ENCODE results near the gene KCNF1.

Gene KCNF1, protein sequence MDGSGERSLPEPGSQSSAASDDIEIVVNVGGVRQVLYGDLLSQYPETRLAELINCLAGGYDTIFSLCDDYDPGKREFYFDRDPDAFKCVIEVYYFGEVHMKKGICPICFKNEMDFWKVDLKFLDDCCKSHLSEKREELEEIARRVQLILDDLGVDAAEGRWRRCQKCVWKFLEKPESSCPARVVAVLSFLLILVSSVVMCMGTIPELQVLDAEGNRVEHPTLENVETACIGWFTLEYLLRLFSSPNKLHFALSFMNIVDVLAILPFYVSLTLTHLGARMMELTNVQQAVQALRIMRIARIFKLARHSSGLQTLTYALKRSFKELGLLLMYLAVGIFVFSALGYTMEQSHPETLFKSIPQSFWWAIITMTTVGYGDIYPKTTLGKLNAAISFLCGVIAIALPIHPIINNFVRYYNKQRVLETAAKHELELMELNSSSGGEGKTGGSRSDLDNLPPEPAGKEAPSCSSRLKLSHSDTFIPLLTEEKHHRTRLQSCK

DNA sequence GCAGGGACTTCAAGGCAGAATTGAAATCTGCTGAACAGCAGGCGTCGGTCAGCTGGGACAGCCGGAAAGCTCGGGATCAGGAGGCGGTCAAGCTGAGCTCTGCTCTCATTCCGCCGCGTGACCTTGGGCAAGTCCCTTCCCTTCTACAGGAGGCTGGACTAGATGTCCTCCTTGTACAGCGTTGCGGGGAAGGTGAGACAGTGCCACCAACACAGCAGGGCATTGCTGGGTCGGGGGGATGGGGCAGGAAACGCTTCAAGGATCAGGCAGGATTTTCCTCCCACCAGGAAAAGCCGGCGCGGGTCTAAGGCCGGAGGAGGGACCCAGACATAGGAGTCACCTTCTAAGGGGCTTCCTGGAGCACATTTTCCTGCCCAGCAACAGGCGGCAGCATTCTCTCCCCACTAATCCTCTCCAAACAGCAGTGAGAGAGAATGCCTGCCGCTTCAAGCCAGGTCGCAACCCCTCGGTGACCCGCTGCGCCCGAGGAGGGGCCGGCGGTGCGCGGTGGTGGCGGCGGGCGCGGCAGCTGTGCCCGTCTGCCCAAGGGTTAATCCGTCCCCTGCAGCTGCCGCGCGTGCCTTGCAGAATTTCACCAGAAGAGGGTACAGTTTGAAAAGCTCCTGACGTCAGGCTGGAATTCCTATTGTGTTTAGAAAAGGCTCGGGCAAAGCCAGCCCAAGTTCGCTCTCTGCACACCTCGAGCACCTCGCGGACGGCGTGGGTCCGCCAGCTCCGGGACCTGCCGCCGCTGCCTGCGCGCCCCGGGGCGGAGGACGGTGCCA is at the start of gene KCNF1:
TSS of gene KCNF1 (plus strand) at position 644 of the 785 bp plus-strand sequence. CDS start 493 bp downstream, outside the sequence.
- DNase-seq: peak; percentile 83 to 94 (median 90)

DNA sequence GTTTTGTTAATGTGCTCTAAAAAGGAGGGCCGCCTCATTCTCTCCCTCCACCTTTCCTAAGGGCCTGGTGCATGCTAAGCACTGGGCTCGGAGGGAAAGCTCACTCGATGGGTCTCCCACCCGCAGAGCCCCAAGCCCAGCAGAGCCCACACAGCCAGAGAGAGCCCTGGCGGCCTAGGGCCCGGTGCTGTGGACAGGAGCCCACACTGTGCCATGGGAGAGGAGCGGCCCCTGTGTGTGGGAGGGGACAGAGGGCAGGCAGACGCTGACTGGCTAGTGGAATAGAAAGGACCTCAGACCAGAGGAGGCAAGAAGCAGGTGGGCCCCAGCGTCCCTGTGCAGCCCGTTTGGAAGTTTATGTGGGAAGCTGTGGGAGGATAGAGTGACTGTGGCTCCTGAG is 49.4 kb upstream of the KCNF1 start:
- no peak for DNase-seq

DNA sequence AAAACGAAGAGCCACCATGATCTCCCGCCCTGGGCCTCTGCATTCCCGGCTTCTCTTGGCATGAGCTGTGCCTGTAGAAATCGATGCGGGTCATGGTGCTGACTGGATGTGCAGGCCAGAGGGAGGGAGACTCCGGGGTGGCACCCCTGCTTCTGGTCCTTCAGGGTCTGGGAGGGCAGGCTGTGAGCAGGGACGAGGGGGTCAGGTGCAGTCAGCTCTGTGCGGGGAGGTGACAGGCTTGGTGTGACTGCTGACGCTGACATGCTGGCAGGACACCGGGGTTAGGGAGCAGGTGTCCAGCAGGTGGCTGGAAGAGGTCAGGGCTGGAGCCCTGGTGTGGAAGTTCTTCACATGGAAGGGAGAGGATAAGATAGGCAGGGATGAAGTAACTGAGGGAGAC is 48.7 kb upstream of the KCNF1 start:
- no peak for DNase-seq

DNA sequence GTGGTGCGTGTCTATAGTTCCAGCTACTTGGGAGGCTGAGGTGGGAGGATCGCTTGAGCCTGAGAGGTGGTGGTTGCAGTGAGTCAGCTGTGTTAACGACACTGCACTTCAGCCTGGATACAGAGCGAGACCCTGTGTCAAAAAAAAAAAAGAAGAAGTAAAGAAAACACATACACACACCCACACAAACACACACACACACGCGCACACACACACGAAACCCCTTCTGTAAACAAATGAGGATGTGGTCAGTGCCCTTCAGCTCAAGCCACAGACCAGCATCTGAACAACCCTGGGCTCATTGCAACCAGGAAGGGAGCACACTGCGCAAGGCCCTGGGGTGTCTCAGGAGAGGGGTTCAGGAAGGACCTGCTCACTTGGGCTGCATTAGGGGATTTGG is 47.9 kb upstream of the KCNF1 start:
- DNase-seq: no peak

DNA sequence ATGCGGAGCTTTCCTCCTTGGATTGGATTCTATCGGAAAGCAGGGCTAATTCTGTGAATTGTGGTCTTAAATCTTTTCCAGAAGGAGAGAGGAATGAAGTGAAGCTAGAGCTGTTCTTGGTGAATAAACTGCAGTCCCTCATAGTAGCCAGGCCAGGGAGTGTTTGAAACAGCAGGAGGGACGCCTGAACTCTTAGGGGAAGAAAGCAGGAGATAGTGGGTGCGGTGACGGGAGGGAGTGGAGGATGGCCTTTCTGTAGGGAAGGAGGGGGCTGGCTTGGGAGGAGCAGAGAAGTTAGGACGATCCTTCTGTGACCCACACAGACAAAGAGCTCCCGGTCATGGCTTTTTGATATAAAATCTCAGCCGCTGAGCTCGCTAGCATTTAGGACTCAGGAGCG is 47.5 kb upstream of the KCNF1 start:
- peak in 1 of 3 experiments; percentile 38 for DNase-seq

DNA sequence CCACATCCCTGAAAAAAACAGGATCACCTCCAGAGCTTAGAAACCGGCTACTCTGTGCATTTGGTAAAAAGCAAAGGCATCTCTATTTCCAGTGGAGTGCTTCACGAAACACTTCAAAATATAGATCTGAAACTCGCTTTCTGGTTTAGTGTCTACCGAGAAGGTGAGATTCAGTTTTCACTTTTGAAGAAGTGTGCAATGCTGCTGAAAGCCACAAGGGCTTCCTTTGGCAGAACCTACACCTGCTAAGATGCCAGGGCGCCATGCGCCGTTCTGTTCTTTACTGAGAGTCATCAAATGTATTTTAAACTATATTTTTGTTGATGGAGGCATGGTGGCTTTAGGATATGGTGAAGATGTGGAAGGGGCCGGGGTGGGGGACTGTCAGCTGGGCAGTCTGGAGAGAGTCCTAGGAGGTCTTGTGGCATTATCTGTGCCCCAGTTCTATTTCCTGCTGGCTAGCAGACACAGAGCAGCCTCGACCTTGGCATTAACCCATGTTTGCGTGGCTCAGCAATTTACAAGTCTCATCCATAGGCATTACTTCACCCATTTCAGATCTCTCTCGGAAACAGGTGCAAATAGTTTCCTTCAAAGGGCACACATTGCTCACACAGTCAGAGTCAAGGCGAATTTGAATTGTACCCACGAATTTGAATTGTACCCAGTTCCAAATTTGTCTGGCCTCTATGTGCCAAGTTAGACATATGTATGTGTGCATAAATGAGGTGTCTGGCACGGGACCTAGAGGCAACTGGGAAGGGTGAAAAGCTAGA is 46.7 kb upstream of the KCNF1 start:
- peak in 1 of 3 experiments; percentile 70 for DNase-seq

DNA sequence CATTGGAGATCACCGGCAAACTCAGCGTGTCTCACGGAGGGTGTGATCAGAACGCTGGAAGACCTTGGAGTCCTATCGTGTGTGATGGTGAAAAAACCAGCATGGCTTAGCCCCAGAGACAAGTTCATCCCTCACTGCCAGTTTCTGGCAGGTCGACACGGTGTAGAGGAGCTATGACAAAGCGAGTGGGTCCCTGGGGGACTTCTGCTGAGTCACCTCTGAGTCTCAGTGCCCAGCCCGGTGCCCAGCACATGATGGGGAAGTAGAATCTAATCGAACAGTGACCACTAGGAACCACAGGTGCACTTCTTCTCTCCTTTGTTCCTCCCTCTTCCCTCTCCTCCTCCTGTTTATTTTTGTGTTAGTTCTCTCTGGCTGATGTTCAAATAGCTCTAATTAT is 45.9 kb upstream of the KCNF1 start:
- DNase-seq: no peak

DNA sequence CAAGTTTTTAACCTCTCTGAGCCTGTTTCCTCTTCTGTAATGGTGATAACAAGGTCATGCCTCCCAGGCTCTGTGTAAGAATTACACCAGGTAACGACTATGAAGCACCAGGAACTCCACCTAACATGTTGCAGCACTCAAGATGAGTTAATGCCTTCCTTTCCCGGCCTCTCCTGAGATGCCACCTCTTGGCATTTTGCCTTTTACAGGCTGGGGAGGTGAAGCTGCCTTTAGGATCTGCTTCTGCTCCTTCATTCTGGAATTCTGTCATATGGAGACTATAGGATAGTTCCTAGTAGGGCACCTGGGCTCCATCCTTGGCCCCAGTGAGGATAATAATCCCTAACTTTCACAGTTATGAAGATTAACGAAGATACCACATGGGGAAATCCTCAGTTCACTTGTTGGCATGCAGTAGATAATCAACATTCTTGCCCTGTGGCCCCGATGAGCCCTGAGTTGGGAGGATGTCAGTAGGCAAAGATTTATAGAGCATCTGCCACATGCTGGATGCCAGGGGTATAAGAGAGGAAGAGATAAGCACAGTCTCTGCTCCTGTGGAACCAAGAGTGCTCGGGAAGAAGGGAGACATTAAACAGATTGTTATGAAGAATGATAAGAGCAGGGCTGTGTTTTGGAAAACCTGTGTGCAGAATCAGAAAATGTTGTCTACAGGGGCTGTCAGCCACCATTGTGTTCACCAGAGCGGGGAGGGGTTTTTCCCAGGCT is 43.9 kb upstream of the KCNF1 start:
- no peak for DNase-seq

DNA sequence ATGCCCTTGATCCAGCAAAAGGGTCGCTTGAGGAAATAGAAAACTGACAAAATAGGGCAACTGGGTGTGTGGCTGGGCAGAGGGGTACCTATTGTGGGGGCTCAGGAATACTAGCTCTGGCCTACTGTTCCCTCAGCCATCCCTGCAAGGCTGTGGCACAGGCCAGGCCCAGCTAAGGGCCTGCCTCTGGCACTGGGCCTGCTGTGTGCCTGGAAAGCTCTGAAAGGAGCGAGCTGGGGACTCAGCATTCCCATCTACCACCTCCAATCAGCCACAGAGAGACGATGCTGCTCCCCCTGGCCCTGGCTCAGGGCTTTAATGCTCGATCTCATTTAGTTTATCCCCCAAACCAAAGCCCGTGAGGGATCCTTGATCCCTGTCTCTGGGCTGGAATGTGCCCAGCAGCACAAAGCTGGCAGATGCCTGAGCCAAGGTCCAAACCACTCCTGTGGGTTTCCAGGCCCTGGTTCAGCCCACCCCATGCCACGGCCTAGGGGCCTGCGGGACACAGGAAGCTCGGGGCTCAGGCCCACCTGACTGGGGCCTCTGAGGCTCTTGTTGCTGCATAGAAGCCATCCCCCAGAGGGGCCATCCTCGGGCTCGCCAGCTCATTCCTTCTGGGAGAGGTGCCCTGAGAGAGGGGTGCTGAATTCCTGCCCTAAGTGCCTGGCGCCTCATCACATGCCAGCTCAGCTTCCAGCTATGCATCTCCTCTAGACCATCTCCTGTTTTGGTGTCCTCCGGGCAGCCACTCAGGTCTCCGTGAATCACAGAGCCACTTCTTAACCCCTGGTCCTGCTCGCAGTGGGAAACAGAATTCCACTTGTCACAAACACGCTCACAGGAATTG is 43.0 kb upstream of the KCNF1 start:
- no peak for DNase-seq

DNA sequence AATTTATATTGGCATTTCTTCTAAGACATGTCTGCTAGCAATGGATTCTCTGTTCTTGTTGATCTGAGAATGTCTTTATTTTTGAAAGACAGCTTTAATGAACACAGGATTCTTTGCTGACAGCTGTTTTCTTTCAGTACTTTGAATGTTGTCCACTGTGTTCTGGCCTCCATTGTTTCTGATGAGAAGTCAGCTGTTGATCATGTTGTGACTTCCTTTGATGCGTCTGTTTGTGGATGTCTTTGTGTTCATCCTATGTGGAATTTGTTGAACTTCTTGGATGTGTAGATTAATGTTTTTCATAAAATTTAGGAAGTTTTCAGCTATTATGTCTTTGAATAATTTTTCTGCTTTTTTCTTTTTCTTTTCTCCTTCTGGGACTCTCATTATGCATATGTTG is 39.8 kb upstream of the KCNF1 start:
- DNase-seq: no peak

DNA sequence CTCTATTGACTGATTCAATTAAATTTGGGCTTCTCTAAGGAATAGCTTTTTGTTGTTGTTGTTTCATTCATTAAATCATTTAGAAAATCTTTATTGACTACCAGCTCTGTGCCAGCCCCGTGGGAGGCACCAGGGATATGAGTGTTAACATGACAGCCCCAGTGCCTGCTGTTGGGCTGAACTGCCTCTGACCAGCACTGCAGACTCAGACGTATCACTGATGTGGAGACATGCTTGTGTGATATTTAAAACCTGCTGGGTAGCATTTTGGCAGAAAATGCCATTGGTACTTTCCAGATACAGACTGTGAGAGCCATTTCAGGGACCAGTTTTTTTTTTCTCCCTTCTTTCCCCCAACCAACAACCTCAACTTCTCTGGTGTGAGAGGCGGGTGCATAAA is 38.6 kb upstream of the KCNF1 start:
- no peak for DNase-seq

DNA sequence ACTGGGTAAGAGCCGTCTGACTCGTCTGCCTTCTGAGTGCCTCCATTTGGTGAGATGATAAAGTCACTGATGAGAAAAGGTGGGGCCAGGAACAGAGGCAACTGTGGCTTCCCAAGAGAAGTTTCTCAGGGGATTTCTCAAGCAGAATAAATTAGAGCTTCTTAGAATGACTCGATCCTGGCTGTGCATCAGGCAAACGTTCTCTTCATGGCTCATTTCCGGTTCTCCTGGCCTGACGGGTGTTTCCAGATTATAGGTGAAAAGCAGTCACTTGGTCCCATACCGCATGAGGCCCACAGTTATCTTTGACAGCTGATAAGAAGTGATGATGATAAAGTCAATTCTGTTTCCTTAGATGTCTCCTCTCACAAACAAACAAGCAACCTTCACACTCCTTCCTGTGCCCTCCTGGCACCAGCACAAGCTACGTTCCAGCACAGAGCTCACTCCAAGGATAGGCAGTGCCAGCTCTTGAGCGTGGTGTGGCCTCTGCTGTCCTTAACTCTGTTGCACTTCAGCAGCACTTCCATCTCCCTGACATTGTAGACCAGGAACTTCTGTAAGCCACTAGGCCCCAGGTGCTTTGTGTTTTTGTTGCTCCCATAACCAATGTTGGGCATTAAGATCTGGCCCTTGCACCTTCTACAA is 37.8 kb upstream of the KCNF1 start:
- no peak for DNase-seq

DNA sequence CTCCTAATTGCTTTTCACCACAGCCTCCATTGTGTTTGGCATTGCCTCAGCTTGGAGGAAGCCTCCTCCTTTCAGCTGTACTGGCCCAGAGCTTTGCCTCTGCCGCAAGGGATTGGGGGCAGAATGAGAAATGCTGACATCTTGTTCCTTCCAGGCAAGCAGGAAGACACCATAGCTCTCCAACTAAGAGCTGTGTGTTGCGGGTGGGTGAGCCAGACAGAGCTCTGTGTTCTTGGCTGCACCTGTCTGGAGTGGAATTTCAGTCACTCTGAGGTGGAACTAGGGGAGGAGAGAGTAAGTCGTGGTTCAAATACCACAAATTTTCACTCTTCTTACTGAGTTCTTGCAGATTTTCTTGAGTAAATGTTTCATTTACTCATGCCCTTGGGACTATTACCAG is 36.6 kb upstream of the KCNF1 start:
- DNase-seq: no peak

DNA sequence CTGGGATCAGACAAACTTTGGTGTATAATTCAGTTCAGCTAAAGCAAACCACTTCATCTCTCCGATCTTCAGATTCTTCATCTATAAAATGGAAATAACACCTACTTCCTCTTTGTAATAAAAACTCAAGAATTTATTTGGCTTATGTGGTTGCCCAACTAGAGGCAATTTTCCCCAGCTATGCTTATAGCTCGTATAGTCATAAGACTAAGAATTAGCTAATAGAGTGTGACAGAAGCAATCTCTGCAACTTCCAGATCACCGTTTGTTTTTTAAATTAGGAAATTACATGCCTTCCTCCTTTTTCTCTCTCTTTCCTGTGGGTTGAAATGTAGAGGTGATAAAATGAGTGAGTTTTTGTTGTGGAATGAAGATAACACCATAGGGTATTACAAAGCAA is 35.3 kb upstream of the KCNF1 start:
- DNase-seq: no peak

DNA sequence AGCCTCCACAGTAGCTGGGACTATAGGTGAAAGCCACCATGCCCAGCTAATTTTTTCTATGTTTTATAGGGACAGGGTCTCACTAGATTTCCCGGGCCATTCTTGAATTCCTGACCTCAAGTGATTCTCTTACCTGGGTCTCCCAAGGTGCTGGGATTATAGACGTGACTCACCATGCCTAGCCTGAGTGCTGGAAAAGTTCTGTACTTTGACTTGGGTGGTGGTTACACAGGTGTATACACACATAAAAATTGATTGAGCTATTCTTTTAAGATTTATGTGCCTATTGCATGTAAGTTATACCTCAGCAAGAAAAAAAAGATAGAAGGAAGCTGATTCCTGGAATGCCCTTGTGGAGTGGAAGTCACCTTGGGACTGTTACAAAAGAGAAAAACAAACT is 34.8 kb upstream of the KCNF1 start:
- no peak for DNase-seq

DNA sequence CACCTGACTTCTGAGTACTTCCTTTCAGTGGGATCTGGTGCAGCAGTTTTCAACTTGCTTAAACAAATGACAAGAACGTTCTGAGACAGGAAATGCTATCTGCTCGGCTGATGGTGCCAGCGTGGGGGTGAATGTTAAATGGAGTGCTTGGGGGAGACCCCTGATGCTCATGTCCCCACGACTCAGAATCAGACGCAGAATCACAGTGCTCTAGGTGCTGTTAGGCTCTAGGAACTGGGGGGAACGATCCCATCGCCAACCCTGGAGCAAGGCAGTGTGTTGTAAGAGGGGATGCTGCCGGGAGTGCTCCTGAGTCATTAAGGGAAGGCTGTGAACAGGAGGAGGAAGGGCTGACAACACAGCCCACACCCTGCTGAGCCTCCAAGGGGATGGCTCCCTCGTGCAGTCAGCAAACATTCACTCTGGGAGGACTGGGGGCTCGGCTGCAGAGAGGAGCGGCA is 34.1 kb upstream of the KCNF1 start:
- no peak for DNase-seq

DNA sequence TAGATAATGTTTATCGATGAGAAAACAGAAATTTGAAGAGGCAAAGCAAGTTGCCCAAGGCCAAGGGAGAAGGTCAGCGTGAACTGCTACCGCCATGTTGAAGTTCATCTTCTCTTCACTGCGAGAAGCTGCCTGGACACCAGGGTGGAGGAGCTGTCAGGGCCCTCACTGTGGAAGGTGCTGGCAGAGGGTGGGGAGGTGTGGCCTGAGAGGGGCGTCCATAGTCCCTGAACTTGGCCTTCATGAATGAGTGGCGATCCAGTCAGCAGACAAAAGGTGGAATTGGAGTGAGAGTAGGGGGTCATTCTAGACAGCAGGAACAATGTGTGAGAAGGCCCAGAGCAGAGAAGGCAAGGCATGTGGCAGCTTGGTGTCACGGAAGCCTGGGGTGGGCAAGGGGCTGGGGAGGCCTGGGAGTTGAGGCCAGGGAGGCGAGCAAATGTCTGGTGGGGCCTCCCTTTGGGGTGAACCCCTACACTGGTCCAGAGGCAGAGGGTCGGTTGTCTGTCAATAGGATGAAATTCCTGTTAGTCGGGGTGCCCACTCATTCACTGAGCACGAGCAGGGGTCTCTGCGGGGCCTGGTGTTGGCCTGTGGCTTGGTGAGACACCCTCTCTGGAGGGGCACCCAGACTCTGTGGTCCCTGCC is 33.3 kb upstream of the KCNF1 start:
- DNase-seq: no peak

DNA sequence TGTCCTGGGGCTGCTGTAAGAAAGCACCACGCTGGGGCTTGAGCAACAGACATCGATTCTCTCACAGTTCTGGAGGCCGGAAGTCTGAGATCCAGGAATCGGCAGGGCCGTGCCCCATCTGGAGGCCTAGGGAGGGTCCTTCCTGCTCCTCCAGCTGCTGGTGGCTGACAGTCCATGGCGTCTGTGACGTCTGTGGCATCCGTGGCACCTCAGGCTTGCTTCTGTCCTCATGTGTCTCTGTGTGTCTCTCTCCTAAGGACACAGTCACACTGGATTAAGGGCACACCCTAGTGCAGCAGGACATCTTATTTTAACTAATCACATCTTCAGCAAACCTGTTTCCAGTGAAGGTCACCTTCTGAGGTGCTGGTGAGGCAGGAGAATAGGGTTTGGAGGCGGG is 32.6 kb upstream of the KCNF1 start:
- no peak for DNase-seq

DNA sequence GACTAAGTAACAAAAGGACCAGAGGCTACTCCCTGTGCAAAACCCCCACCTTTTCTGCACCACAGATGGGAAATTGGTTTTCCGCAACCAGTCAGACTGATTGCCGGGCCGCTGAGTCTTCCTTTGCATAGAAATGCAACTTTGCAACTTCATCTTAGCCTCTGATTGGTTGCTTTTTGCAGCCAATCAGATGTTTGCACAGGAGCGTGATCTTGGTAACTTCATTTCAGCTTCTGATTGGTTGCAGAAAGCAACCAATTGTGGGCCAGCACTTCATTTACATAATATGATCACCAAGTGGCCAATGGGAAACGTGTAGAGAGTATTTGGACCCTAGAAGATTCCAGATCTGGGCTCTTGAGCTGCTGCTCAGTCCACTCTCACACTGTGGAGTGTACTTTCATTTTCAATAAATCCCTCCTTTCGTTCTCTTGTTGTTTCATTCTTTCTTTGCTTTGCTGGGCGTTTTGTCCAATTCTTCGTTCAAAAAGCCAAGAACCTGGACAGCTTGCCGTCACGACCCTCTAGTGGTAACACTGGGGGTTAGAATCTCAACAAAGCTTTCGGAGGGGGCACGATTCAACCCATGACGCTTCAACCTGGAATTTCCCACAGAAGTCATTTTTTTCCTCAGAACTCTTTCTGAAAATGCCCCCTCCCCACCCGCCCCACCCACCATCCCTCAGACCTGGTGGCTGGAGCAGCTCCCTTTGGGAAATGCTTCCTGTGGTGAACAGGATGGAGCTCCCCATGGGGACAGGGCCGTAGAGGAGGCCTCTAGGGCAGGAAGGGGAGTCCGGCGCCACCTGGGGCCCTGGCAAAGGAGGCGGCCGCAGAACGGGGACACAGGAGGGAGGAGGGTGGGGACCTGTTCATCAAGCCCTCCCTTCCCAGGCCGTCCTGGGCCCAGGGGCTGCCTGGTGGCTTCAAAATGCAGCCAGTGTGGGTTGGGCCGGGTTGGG is 31.8 kb upstream of the KCNF1 start:
- no peak for DNase-seq

Data from NCI-H1417 (cell line).